ENCODE data around the gene KIF14.

Gene KIF14, protein sequence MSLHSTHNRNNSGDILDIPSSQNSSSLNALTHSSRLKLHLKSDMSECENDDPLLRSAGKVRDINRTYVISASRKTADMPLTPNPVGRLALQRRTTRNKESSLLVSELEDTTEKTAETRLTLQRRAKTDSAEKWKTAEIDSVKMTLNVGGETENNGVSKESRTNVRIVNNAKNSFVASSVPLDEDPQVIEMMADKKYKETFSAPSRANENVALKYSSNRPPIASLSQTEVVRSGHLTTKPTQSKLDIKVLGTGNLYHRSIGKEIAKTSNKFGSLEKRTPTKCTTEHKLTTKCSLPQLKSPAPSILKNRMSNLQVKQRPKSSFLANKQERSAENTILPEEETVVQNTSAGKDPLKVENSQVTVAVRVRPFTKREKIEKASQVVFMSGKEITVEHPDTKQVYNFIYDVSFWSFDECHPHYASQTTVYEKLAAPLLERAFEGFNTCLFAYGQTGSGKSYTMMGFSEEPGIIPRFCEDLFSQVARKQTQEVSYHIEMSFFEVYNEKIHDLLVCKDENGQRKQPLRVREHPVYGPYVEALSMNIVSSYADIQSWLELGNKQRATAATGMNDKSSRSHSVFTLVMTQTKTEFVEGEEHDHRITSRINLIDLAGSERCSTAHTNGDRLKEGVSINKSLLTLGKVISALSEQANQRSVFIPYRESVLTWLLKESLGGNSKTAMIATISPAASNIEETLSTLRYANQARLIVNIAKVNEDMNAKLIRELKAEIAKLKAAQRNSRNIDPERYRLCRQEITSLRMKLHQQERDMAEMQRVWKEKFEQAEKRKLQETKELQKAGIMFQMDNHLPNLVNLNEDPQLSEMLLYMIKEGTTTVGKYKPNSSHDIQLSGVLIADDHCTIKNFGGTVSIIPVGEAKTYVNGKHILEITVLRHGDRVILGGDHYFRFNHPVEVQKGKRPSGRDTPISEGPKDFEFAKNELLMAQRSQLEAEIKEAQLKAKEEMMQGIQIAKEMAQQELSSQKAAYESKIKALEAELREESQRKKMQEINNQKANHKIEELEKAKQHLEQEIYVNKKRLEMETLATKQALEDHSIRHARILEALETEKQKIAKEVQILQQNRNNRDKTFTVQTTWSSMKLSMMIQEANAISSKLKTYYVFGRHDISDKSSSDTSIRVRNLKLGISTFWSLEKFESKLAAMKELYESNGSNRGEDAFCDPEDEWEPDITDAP (N-terminal part only)

DNA sequence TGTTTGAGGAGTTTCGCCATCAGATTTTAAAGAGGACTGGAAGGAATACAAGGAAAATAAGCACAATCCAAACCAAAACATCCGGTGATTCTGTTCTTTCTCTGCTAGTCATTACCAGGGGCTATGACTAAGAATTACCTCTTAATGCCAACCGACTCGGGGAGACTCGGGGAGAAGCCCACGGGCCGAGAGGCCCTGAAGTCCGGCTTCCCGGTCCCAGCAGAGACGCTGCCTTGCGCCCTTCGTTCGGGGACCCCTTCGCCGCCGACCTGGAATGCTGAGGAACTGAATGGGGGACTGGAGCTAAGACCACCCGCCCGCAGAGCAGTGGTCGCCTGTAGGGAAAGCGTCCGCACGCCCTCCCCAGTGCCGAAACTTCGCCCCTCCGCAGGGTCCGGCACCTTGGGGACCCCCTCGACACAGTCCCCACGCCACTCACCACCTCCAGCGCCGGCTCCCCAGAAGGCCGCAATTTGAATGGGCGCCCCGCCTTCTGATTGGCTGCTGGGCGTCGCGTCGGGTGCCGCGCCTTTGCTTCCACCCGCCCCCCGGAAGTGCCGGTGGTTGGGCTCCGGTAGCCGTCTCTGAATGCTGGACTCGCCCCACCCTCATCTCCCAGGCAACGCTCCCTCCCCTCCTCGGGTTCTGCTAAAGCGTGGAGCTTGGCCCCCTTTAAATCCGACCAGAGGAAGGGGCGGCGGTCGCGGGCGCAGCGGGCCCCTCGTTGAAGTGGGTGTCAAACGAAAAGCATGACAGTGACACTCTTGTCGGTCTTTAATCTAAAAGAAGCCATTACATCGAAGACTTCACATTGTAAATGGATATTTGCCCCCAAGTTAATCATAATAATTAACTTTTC is at the start of gene KIF14:
TSS of gene KIF14 (minus strand) at position 479 of the 859 bp plus-strand sequence. CDS start 2,028 bp downstream, outside the sequence.
- peaks cover 23% of the 10 kb centered on the region for H3K36me3 Mint-ChIP-seq (ENCODE audit: low read depth)
- no peaks in the 10 kb centered on the region for H3K27me3 Mint-ChIP-seq (ENCODE audit: low read depth)
- peak within 1 kb of the TSS; percentile 94 for H3K27ac Mint-ChIP-seq
- peak within 1 kb of the TSS; percentile 94 for H3K4me3 Mint-ChIP-seq
- H3K4me1 Mint-ChIP-seq (ENCODE audit: low read depth), result peaks cover 38% of the 10 kb centered on the region
- no peaks in the 10 kb centered on the region for H3K9me3 Mint-ChIP-seq

DNA sequence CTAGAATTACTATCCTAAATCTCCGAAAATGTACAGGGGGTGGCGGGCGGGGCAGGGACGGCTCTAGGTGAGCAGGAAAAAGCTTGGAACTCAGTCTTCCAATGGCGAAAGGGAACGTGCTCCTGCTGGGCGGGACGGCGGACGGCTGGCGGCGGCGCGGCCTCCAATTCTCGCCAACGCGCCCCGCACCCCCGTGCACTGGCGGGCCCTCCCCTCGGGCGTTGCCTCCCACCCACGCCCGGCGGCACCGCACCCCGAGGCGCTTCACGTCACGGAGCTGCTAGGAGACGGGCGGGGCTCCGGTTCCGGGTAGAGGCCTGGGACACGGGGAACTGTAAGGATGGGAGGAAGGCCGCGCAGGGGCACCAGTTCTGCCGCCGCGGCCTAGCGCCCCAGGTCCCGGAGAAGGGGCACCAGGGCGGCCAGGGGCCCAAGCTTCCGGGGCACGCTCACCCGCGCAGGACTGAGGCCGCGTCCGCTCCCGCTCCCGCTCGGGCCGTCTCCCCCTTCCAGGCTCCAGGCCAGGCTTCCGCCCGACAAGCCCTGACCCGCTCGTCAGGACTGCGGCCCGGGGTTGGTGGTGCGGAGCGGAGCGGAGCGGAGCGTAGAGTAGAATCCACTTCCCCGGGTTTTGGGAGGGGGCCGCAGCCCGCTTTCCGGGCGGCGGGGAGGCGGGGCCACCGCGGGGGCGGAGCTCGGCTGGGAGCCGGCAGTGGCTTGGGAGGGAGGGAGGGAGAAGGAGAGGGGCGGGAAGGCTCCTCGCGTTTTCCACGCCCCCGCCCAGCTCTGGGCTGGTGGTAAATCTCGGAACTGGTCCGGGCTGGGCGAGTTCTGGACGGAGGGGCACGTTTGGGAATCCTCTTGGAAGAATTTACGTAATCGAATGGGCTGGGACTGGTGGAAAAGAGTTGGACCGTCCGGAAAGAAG is 49.0 kb upstream of the KIF14 start, which contains the start of gene DDX59:
TSS of gene DDX59 (minus strand) at position 594 of the 928 bp plus-strand sequence. CDS start 3,167 bp downstream, outside the sequence.
- H3K27me3 Mint-ChIP-seq (ENCODE audit: low read depth), result no peaks in the 10 kb centered on the region
- peaks cover 24% of the 10 kb centered on the region for H3K4me1 Mint-ChIP-seq (ENCODE audit: low read depth)
- peak within 1 kb of the TSS; percentile 94 for H3K4me3 Mint-ChIP-seq
- no peaks in the 10 kb centered on the region for H3K9me3 Mint-ChIP-seq
- H3K36me3 Mint-ChIP-seq (ENCODE audit: low read depth), result peaks cover 14% of the 10 kb centered on the region
- H3K27ac Mint-ChIP-seq, result peak within 1 kb of the TSS; percentile 95

DNA sequence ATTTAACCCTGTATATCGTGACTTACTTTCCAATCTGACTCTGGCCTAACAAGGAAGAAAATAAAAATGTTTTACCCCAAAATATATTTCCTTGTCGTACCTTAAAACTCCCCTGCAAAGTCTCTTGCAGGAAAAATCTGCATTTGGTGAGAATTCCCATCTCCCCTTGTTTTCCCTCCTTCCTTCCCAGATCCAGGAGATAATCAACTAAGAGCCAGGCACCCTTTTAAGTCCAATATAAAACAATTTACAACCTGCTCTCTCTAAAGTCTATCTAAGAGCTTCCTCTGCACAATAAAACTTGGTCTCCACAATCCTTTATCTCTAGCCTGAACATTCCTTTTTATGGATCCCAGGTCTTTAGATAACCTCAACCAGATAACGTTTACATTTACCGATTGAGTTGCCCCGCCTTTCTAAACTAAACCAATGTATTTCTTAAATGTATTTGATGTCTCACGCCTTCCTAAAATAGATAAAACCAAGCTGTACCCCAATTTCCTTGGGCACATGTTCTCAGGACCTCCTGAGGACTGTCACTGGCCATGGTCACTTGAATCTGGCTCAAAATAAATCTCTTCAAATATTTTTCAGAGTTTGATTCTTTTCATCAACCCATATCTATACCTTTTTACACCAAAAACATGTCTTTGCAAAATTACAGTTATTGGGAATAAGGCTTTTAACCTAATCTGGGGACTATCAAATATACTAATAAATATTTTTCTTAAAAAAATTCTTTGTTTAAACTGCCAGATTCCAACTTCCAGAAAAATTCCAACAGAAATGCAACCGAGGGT is 48.2 kb upstream of the KIF14 start:
- Mint-ChIP-seq H3K27ac (peak overlapping the region; percentile 56), H3K36me3 (ENCODE audit: low read depth) (peaks cover 22% of the 10 kb centered on the region), H3K4me3 (peak overlapping the region; percentile 94), H3K4me1 (ENCODE audit: low read depth) (peaks cover 27% of the 10 kb centered on the region), H3K9me3 (no peaks in the 10 kb centered on the region), H3K27me3 (ENCODE audit: low read depth) (no peaks in the 10 kb centered on the region)

DNA sequence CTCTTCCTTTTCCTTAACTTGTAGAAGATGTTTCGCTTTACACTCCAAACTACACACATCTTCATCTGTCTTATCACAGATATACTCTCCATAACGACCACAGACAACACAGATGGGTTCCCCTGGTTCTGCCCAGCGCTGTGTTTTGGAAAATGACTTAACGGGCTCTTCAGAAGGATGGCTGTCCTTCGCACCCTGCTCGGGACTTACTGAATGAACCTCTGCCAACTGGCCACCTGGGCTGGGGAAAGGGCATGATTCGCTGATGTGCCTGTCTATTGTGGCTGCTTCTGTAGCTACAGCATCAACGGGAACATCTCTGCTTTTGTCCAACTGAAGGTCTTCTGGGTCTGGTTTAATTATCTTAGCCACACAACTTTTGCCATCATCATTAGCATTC is 45.8 kb upstream of the KIF14 start:
- Mint-ChIP-seq H3K27me3 (ENCODE audit: low read depth) (no peaks in the 10 kb centered on the region), H3K9me3 (no peaks in the 10 kb centered on the region), H3K4me3 (no peak overlapping the region), H3K36me3 (ENCODE audit: low read depth) (peaks cover 36% of the 10 kb centered on the region), H3K4me1 (ENCODE audit: low read depth) (peaks cover 30% of the 10 kb centered on the region), H3K27ac (no peak overlapping the region)

DNA sequence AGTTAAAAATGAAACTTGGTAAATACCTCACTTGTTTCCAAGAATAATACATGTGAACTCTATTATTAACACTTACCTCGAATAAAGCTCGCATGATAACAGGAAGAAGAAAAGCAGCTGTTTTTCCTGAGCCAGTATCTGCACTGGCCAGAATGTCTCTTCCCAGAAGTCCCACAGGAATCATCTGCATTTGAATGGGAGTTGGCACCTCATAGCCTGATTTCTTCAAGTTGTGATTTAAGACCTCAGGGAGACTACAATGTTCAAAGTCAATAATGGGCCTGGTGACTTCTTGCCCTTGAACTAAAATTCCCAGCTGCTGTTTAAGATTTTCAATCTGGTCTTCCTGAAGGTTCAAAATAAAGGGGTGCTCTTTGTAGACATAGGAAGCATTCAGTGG is 45.3 kb upstream of the KIF14 start:
- H3K4me1 Mint-ChIP-seq (ENCODE audit: low read depth), result peaks cover 28% of the 10 kb centered on the region
- H3K36me3 Mint-ChIP-seq (ENCODE audit: low read depth), result peaks cover 39% of the 10 kb centered on the region
- H3K27me3 Mint-ChIP-seq (ENCODE audit: low read depth), result no peaks in the 10 kb centered on the region

DNA sequence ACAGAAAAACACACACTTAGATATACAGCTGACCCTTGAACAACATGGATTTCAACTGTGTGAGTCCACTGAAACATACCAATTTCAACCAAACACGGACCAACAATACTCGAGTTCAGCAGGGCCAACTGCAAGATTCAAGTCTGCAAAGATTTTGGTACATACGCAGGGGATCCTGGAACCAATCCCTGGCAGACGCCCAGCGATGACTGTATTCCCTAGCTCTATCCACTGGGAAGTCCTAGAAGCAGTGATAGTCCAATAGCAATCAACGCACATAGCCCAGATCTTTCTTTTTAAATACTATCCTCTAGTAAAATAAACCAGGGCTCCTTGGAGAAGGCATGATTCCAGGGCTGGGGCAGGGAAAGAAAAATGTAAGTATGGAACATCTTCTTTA is 40.2 kb upstream of the KIF14 start:
- H3K4me1 Mint-ChIP-seq (ENCODE audit: low read depth), result peaks cover 13% of the 10 kb centered on the region
- peaks cover 57% of the 10 kb centered on the region for H3K36me3 Mint-ChIP-seq (ENCODE audit: low read depth)
- no peak overlapping the region for H3K27ac Mint-ChIP-seq

More for the DNA sequence above, 45.3 kb upstream of the KIF14 start:
- Mint-ChIP-seq H3K4me3 (no peak overlapping the region), H3K27ac (no peak overlapping the region), H3K9me3 (no peaks in the 10 kb centered on the region)

DNA sequence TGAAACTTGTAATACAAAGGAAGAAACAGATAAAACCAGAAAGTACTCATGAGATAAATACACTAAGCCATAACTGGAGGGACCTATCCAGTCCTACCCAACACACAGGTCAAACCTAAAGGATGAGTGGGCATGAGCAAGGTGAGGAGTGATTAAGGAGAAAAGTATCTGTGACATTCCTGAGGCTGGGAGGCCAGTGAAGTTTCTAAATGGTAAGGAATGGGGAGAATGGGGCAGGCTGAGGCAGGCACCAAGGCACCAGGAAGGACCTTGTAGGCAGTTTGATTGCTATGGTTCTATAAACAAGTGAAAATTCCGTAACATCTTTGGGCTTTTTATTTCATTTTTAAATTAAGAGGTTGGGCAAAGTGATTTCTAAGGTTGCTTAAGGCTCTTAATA is 38.7 kb upstream of the KIF14 start:
- Mint-ChIP-seq H3K9me3 (no peaks in the 10 kb centered on the region), H3K36me3 (ENCODE audit: low read depth) (peaks cover 55% of the 10 kb centered on the region), H3K4me1 (ENCODE audit: low read depth) (peaks cover 22% of the 10 kb centered on the region), H3K4me3 (no peak overlapping the region), H3K27ac (no peak overlapping the region), H3K27me3 (ENCODE audit: low read depth) (no peaks in the 10 kb centered on the region)

More for the DNA sequence above, 40.2 kb upstream of the KIF14 start:
- Mint-ChIP-seq H3K9me3 (no peaks in the 10 kb centered on the region), H3K4me3 (no peak overlapping the region), H3K27me3 (ENCODE audit: low read depth) (no peaks in the 10 kb centered on the region)

DNA sequence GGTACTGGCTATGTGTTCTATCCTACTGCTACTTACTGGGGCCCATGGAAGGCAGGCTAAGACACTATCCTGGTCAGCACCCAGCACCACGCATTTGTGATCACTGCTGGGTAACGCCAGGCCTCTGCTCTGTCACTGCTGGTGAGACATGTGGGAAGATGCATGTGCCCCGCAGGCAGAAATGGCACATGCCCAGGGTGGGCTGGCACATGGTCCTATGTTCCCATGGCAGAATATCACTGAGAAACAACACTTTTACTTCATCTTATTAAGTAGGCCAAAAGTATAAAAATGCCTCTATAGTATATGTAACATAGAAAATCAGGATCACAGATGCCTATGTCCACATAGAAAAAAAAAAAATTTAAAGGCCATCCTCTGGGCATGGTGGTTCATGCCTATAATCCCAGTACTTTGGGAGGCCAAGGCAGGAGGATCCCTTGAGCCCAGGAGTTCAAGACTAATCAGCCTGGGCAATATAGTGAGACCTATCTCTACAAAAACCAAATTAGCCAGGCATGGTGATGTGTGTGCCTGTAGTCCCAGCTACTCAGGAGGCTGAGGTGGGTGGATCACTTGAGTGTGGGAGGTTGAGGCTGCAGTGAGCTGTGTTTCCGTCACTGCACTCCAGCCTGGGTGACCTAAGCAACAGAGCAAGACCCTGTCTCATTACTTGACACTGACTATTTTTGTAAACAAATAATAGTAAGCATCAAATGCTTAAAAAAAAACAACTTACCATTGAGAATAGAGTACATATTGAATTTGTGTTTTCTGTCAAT is 37.7 kb upstream of the KIF14 start:
- H3K4me1 Mint-ChIP-seq (ENCODE audit: low read depth), result peaks cover 24% of the 10 kb centered on the region
- no peaks in the 10 kb centered on the region for H3K27me3 Mint-ChIP-seq (ENCODE audit: low read depth)
- peaks cover 54% of the 10 kb centered on the region for H3K36me3 Mint-ChIP-seq (ENCODE audit: low read depth)
- no peak overlapping the region for H3K4me3 Mint-ChIP-seq
- H3K9me3 Mint-ChIP-seq, result no peaks in the 10 kb centered on the region
- no peak overlapping the region for H3K27ac Mint-ChIP-seq

DNA sequence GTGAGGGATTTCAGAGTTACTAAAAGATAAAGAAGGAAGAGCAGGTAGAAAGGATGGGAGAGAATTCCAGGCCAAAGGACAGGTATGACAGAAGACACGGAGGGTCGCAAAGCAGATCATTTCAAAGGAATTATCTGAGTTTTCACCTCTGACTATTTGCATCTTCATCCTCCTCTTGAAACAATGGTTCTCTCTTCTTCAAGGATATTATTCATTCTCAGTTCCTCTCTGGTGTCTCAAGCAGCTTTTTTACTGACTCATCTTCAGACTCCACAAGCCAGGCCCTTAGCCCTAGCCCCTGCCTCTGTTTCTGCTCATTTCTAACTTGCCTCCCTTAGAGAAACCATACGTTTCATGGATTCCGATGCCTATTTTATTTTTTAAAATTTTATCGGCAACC is 34.1 kb upstream of the KIF14 start:
- Mint-ChIP-seq H3K27ac (no peak overlapping the region), H3K36me3 (ENCODE audit: low read depth) (peaks cover 37% of the 10 kb centered on the region), H3K4me1 (ENCODE audit: low read depth) (peaks cover 22% of the 10 kb centered on the region), H3K9me3 (no peaks in the 10 kb centered on the region), H3K4me3 (no peak overlapping the region), H3K27me3 (ENCODE audit: low read depth) (no peaks in the 10 kb centered on the region)

DNA sequence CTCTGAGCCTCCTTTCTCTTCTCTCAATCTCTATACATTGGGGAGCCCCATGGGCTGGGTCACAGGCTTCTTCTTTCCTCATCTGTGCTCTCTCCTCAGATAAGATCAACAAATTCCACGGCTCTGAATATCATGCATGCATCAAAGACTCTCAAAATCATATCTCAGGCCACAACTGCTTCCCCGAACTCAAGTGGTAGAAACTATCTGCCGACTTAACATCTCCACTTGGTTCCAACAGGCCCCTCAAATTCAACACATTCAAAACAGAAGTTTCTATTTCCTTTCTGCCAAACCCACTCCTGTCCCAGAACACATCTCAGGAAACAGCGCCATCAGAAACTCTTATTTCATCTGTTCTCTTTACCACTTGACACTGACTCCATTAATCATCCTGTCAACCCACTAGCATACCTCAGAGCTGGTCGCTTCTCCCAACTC is 32.5 kb upstream of the KIF14 start:
- H3K4me1 Mint-ChIP-seq (ENCODE audit: low read depth), result peaks cover 22% of the 10 kb centered on the region
- H3K4me3 Mint-ChIP-seq, result no peak overlapping the region
- peak overlapping the region; percentile 27 for H3K27ac Mint-ChIP-seq
- no peaks in the 10 kb centered on the region for H3K9me3 Mint-ChIP-seq
- H3K27me3 Mint-ChIP-seq (ENCODE audit: low read depth), result no peaks in the 10 kb centered on the region
- peaks cover 36% of the 10 kb centered on the region for H3K36me3 Mint-ChIP-seq (ENCODE audit: low read depth)

DNA sequence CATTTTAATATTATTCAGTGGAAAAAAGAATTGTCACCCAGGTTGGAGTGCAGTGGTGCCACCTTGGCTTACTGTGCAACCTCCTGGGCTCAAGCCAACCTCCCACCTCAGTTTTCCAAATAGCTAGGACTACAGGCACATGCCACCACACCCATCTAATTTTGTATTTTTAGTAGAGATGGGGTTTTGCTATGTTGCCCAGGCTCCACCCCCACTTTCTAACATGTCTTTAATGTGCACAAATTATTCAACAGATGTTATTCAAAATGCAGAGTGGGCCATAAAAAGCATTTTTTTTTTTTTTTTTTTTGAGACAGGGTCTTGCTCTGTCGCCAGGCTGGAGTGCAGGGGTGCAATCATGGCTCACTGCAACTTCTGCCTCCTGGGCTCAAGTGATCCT is 31.8 kb upstream of the KIF14 start:
- Mint-ChIP-seq H3K27ac (no peak overlapping the region), H3K9me3 (no peaks in the 10 kb centered on the region), H3K27me3 (ENCODE audit: low read depth) (no peaks in the 10 kb centered on the region), H3K36me3 (ENCODE audit: low read depth) (peaks cover 33% of the 10 kb centered on the region), H3K4me1 (ENCODE audit: low read depth) (peaks cover 22% of the 10 kb centered on the region), H3K4me3 (no peak overlapping the region)
